Measurements from ENCODE around the gene LLGL2.

The LLGL2 gene

GRCh38 chr17:75549246-75550138 lies 24.0 kb downstream of the LLGL2 start:
- H3K4me2 ChIP-seq (ENCODE audit: low read length), result no peak overlapping the region
- H3K36me3 ChIP-seq (ENCODE audit: insufficient read depth, low read length), result no peaks in the 10 kb centered on the region
- peaks cover 34% of the 10 kb centered on the region for H3K27me3 ChIP-seq (ENCODE audit: control insufficient read depth, insufficient read depth, low read length)
- H3K9me3 ChIP-seq (replicated peaks; ENCODE audit: low read length), result no peaks in the 10 kb centered on the region
- no peak overlapping the region for H3K9ac ChIP-seq (ENCODE audit: low read depth, low read length)
- H3K4me1 ChIP-seq (ENCODE audit: control insufficient read depth, insufficient read depth, low read length), result no peaks in the 10 kb centered on the region
- H3K4me3 ChIP-seq (ENCODE audit: low read length), result no peak overlapping the region

GRCh38 chr17:75550139-75550465 lies 24.6 kb downstream of the LLGL2 start:
- Histone ChIP-seq H3K4me1 (ENCODE audit: control insufficient read depth, insufficient read depth, low read length) (no peaks in the 10 kb centered on the region), H3K9me3 (replicated peaks; ENCODE audit: low read length) (no peaks in the 10 kb centered on the region), H3K27me3 (ENCODE audit: control insufficient read depth, insufficient read depth, low read length) (peaks cover 29% of the 10 kb centered on the region), H3K4me2 (ENCODE audit: low read length) (no peak overlapping the region), H3K4me3 (ENCODE audit: low read length) (no peak overlapping the region), H3K36me3 (ENCODE audit: insufficient read depth, low read length) (no peaks in the 10 kb centered on the region), H3K9ac (ENCODE audit: low read depth, low read length) (no peak overlapping the region)

GRCh38 chr17:75551266-75551665 lies 25.8 kb downstream of the LLGL2 start:
- peaks cover 17% of the 10 kb centered on the region for H3K27me3 ChIP-seq (ENCODE audit: control insufficient read depth, insufficient read depth, low read length)
- no peaks in the 10 kb centered on the region for H3K9me3 ChIP-seq (replicated peaks; ENCODE audit: low read length)
- no peak overlapping the region for H3K4me3 ChIP-seq (ENCODE audit: low read length)
- H3K9ac ChIP-seq (ENCODE audit: low read depth, low read length), result no peak overlapping the region
- no peak overlapping the region for H3K4me2 ChIP-seq (ENCODE audit: low read length)
- H3K36me3 ChIP-seq (ENCODE audit: insufficient read depth, low read length), result no peaks in the 10 kb centered on the region
- no peaks in the 10 kb centered on the region for H3K4me1 ChIP-seq (ENCODE audit: control insufficient read depth, insufficient read depth, low read length)

GRCh38 chr17:75552425-75553294 lies 27.2 kb downstream of the LLGL2 start:
- Histone ChIP-seq H3K36me3 (ENCODE audit: insufficient read depth, low read length) (no peaks in the 10 kb centered on the region), H3K4me2 (ENCODE audit: low read length) (no peak overlapping the region), H3K4me3 (ENCODE audit: low read length) (no peak overlapping the region), H3K9ac (ENCODE audit: low read depth, low read length) (no peak overlapping the region), H3K4me1 (ENCODE audit: control insufficient read depth, insufficient read depth, low read length) (peaks cover 9% of the 10 kb centered on the region), H3K27me3 (ENCODE audit: control insufficient read depth, insufficient read depth, low read length) (peaks cover 11% of the 10 kb centered on the region), H3K9me3 (replicated peaks; ENCODE audit: low read length) (no peaks in the 10 kb centered on the region)

GRCh38 chr17:75553295-75554110 lies 28.0 kb downstream of the LLGL2 start:
- H3K36me3 ChIP-seq (ENCODE audit: insufficient read depth, low read length), result no peaks in the 10 kb centered on the region
- peaks cover 9% of the 10 kb centered on the region for H3K4me1 ChIP-seq (ENCODE audit: control insufficient read depth, insufficient read depth, low read length)
- H3K27me3 ChIP-seq (ENCODE audit: control insufficient read depth, insufficient read depth, low read length), result peaks cover 8% of the 10 kb centered on the region
- no peak overlapping the region for H3K4me2 ChIP-seq (ENCODE audit: low read length)
- H3K9me3 ChIP-seq (replicated peaks; ENCODE audit: low read length), result no peaks in the 10 kb centered on the region
- H3K4me3 ChIP-seq (ENCODE audit: low read length), result no peak overlapping the region
- H3K9ac ChIP-seq (ENCODE audit: low read depth, low read length), result no peak overlapping the region

DNA sequence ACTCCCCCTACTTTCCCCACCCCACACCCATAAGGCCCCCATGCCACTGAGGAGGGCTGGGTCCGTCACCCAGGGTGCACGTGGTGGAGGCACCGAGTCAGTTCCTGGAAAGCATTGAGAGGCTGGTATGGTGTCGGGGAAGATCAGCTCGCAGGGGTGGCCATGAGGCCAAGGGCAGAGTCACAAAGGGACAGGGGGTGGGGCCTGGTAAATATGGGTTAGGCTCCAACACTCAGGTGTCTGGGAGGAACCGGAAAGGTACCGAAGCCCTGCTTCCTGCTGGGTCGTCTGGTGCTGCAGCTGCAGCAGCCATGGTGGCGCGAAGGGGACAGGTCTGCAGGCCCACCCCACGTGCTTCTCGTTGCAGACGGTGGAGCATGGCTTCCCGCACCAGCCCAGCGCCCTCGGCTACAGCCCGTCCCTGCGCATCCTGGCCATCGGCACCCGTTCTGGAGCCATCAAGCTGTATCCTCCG lies 30.2 kb downstream of the LLGL2 start:
- Histone ChIP-seq H3K36me3 (ENCODE audit: insufficient read depth, low read length) (no peaks in the 10 kb centered on the region), H3K9ac (ENCODE audit: low read depth, low read length) (no peak overlapping the region), H3K27me3 (ENCODE audit: control insufficient read depth, insufficient read depth, low read length) (no peaks in the 10 kb centered on the region), H3K4me1 (ENCODE audit: control insufficient read depth, insufficient read depth, low read length) (peaks cover 9% of the 10 kb centered on the region), H3K4me2 (ENCODE audit: low read length) (no peak overlapping the region), H3K9me3 (replicated peaks; ENCODE audit: low read length) (no peaks in the 10 kb centered on the region), H3K4me3 (ENCODE audit: low read length) (no peak overlapping the region)

DNA sequence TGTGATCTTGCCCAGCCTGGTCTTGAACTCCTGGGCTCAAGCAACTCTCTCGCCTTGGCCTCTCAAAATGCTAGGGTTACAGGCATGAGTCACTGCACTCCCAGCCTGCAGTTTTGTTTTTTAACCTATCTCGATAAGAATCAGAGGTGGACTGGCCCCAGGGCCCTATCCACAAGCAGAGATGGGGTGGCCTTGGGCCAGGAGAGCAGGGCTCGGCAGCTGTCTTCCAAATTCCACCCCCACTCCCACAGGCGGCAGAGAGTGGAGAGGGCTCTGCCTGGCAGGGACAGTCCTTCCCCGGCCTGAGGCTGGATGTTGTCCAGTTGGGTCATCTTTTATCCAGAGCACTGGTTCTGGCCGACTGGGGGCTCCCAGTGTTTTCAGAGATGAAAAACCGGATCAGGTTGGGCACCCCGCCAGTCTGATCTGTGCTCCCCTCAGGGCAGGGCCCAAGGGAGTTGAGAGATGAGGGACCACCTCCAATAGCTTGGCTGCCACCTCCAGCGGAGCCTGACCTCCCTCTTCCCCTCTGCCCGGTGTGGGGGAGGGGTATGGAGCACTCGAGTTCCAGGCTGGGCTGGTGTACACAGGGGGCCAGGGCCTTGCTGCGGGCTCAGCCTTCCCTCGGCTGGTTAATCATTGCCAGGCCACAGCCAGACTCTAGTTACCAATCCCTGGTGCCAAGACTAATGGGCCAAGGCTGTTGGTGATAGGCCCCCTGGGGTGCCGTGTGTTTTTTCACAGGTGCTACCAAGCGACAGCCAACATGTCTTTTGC lies 31.8 kb downstream of the LLGL2 start:
- Histone ChIP-seq H3K4me3 (ENCODE audit: low read length) (no peak overlapping the region), H3K27me3 (ENCODE audit: control insufficient read depth, insufficient read depth, low read length) (no peaks in the 10 kb centered on the region)

DNA sequence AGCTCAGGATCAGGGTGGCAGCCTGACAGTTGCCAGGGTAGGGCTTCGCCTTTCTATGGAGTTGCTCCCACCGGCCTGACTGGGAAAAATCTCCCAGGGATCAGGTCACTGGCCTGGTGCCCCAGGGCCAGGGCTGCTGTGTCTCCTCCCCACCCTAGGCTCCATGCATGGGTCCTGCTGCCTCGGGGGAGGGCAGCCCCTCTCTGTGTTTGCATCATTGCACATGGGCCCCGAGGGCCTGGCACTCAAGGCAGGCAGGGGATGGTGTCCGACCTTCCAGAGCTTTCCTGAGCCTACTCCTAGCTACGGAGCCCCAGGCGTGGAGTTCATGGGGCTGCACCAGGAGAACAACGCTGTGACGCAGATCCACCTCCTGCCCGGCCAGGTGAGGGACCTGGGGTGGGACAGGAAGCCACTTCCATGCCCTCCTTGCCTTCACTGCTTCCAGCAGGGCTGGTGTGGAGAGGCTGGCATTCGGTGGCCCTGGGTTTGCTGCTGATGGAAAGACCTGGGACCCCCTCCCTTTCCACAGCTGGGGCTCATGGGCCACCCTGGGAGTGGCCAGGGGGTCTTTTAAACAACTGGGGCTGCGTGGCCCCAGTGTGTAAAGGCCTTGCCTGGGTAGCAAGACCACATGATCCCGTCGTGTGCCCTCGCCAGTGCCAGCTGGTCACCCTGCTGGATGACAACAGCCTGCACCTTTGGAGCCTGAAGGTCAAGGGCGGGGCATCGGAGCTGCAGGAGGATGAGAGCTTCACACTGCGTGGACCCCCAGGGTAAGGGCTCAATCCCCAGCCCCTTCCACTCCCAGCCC lies 32.6 kb downstream of the LLGL2 start:
- Histone ChIP-seq H3K4me3 (ENCODE audit: low read length) (no peak overlapping the region), H3K4me2 (ENCODE audit: low read length) (no peak overlapping the region), H3K27me3 (ENCODE audit: control insufficient read depth, insufficient read depth, low read length) (peaks cover 2% of the 10 kb centered on the region), H3K36me3 (ENCODE audit: insufficient read depth, low read length) (no peaks in the 10 kb centered on the region), H3K4me1 (ENCODE audit: control insufficient read depth, insufficient read depth, low read length) (peaks cover 12% of the 10 kb centered on the region), H3K9ac (ENCODE audit: low read depth, low read length) (no peak overlapping the region), H3K9me3 (replicated peaks; ENCODE audit: low read length) (no peaks in the 10 kb centered on the region)

More for the DNA sequence above, 31.8 kb downstream of the LLGL2 start:
- peaks cover 12% of the 10 kb centered on the region for H3K4me1 ChIP-seq (ENCODE audit: control insufficient read depth, insufficient read depth, low read length)
- no peaks in the 10 kb centered on the region for H3K36me3 ChIP-seq (ENCODE audit: insufficient read depth, low read length)
- H3K4me2 ChIP-seq (ENCODE audit: low read length), result no peak overlapping the region
- no peak overlapping the region for H3K9ac ChIP-seq (ENCODE audit: low read depth, low read length)
- H3K9me3 ChIP-seq (replicated peaks; ENCODE audit: low read length), result no peaks in the 10 kb centered on the region

- H3K4me1 ChIP-seq (ENCODE audit: control insufficient read depth, insufficient read depth, low read length), result peaks cover 12% of the 10 kb centered on the region
- H3K27me3 ChIP-seq (ENCODE audit: control insufficient read depth, insufficient read depth, low read length), result peaks cover 10% of the 10 kb centered on the region
- no peak overlapping the region for H3K9ac ChIP-seq (ENCODE audit: low read depth, low read length)
These were observed 33.4 kb downstream of the LLGL2 start for GRCh38 chr17:75558666-75559530.

More at GRCh38 chr17:75558666-75559530, 33.4 kb downstream of the LLGL2 start:
- H3K9me3 ChIP-seq (replicated peaks; ENCODE audit: low read length), result no peaks in the 10 kb centered on the region
- no peak overlapping the region for H3K4me3 ChIP-seq (ENCODE audit: low read length)
- H3K4me2 ChIP-seq (ENCODE audit: low read length), result no peak overlapping the region
- no peaks in the 10 kb centered on the region for H3K36me3 ChIP-seq (ENCODE audit: insufficient read depth, low read length)

Measured in skeletal muscle satellite cell (primary cell).